Endothelial cell of umbilical vein (primary cell): ENCODE results near the gene SHROOM2. TPM values are rescaled to one million over a fixed set of nuclear protein-coding genes. Genes with fewer than 3 reads are reported as not detected.

ENCODE experiments used
- BruUV-seq: library from RNA; stranded (reverse); fragments of 400-500 nt; replicated peaks from 2 replicates; lab custom pipeline; 2021; lab: Mats Ljungman, UMichigan
- CTCF ChIA-PET: fragments of 300-600, 350-600 bp; sonication (Branson Sonifier 250); formaldehyde crosslinking; loops from one replicate; lab custom pipeline; 2021; ENCODE audit warnings: antibody characterized with exemption, inconsistent platforms; lab: Charles Lee
- POLR2A ChIA-PET: fragments of 300-600, 350-600 bp; sonication (Branson Sonifier 250); formaldehyde crosslinking; loops from one replicate; lab custom pipeline; 2021; ENCODE audit warnings: antibody characterized with exemption, inconsistent platforms; lab: Charles Lee
- DNase-seq: peaks from one replicate; pipeline ENCODE4 v3.0.0-alpha.2; 2011; ENCODE audit warnings: low read depth, low spot score
- FAIRE-seq: peaks from 2 replicates; lab custom pipeline; 2011; peaks lifted over from hg19 to GRCh38; lab: Jason Lieb, UNC
- H2AFZ ChIP-seq: 2 replicates; pipeline ENCODE4 v1.6.0; 2012; ENCODE audit warnings: low read depth, low read length, control low read depth, inconsistent platforms
- H3K27ac ChIP-seq: 2 replicates; pipeline ENCODE4 v1.5.1; 2011; ENCODE audit warnings: low read depth, mild to moderate bottlenecking, control low read depth, low read length, moderate library complexity; ENCODE audit not compliant: insufficient read depth
- H3K27me3 ChIP-seq, 2 experiments: 2 replicates each; pipeline versions ENCODE4 v1.6.0 to v1.6.1; 2011; ENCODE audit warnings: low read length in 2 of 2, mixed read lengths in 1 of 2; ENCODE audit not compliant: control insufficient read depth in 2 of 2, insufficient read depth in 2 of 2
- H3K36me3 ChIP-seq, 2 experiments: 2 replicates in 1 of 2; 3 replicates in 1 of 2; pipeline ENCODE4 v1.5.1; 2011; ENCODE audit warnings: low read length in 2 of 2, mild to moderate bottlenecking in 1 of 2, moderate library complexity in 1 of 2; ENCODE audit not compliant: control insufficient read depth in 2 of 2, insufficient read depth in 2 of 2; ENCODE audit errors: extremely low read depth in 1 of 2
- H3K4me1 ChIP-seq: 3 replicates; pipeline ENCODE4 v1.5.1; 2011; ENCODE audit warnings: mild to moderate bottlenecking, low read length; ENCODE audit not compliant: control insufficient read depth, insufficient read depth; ENCODE audit errors: extremely low read depth
- H3K4me2 ChIP-seq: 2 replicates; pipeline ENCODE4 v1.6.1; 2011; ENCODE audit warnings: low read length, control low read depth, mixed read lengths; ENCODE audit not compliant: insufficient read depth
- H3K4me3 ChIP-seq, 3 experiments: fragments of 200-600 bp in 1 of 3; sonication (generic), shearing (Covaris generic) in 1 of 3; replicated peaks in 1 of 3; 2 replicates each; pipeline ENCODE4 v1.5.1; 2011 to 2016; ENCODE audit warnings: control low read depth in 3 of 3, low read length in 3 of 3, mild to moderate bottlenecking in 2 of 3, inconsistent platforms in 1 of 3, low read depth in 1 of 3, moderate library complexity in 1 of 3; ENCODE audit not compliant: insufficient read depth in 1 of 3
- H3K79me2 ChIP-seq: 2 replicates; pipeline ENCODE4 v1.6.0; 2012; ENCODE audit warnings: low read length, inconsistent platforms; ENCODE audit not compliant: control insufficient read depth, insufficient read depth
- H3K9ac ChIP-seq: replicated peaks from 2 replicates; pipeline ENCODE3; 2011; ENCODE audit warnings: low read length, control low read depth; ENCODE audit not compliant: insufficient read depth; ENCODE audit errors: extremely low read depth
- H3K9me1 ChIP-seq: replicated peaks from 3 replicates; pipeline ENCODE4 v1.6.0; 2011; ENCODE audit warnings: mild to moderate bottlenecking, low read length; ENCODE audit not compliant: control insufficient read depth, insufficient read depth; ENCODE audit errors: extremely low read depth
- H3K9me3 ChIP-seq: replicated peaks from 2 replicates; pipeline ENCODE4 v1.5.1; 2012; ENCODE audit warnings: low read length, inconsistent platforms; ENCODE audit not compliant: control insufficient read depth, insufficient read depth
- H4K20me1 ChIP-seq: replicated peaks from 2 replicates; pipeline ENCODE3; 2011; ENCODE audit warnings: mild to moderate bottlenecking, low read length; ENCODE audit not compliant: control insufficient read depth, insufficient read depth; ENCODE audit errors: extremely low read depth
- CTCF ChIP-seq, 2 donors: IDR thresholded peaks; 1 replicate in 1 of 2; 2 replicates in 1 of 2; pipeline ENCODE4 v1.5.1; 2011; ENCODE audit warnings: low read length in 2 of 2, mild to moderate bottlenecking in 2 of 2, moderate library complexity in 2 of 2, control low read depth in 1 of 2, inconsistent platforms in 1 of 2, low read depth in 1 of 2; ENCODE audit not compliant: insufficient read depth in 1 of 2; ENCODE audit errors: extremely low read depth in 1 of 2
- EZH2 ChIP-seq: IDR thresholded peaks from 2 replicates; pipeline ENCODE4 v1.6.1; 2012; ENCODE audit warnings: borderline replicate concordance, low read depth, mild to moderate bottlenecking, moderate library complexity, low read length, inconsistent platforms; ENCODE audit not compliant: severe bottlenecking
- FOS ChIP-seq: IDR thresholded peaks from 2 replicates; pipeline ENCODE4 v1.6.1; 2011; ENCODE audit warnings: mild to moderate bottlenecking, low read length, moderate library complexity, borderline replicate concordance; ENCODE audit not compliant: insufficient read depth
- GATA2 ChIP-seq: IDR thresholded peaks from 2 replicates; pipeline ENCODE4 v1.7.0; 2011; ENCODE audit warnings: low read depth, mild to moderate bottlenecking, moderate library complexity, mixed read lengths, low read length; ENCODE audit not compliant: insufficient read length, insufficient read depth
- JUN ChIP-seq: IDR thresholded peaks from 2 replicates; pipeline ENCODE4 v1.6.1; 2011; ENCODE audit warnings: borderline replicate concordance, low read depth; ENCODE audit not compliant: insufficient read length, insufficient read depth
- MAX ChIP-seq: IDR thresholded peaks from 2 replicates; pipeline ENCODE4 v1.6.1; 2011; ENCODE audit not compliant: insufficient read depth, insufficient read length
- MYC ChIP-seq: IDR thresholded peaks from one replicate; pipeline ENCODE4 v1.6.1; 2011; ENCODE audit warnings: mild to moderate bottlenecking, low read depth, low read length
- POLR2A ChIP-seq: IDR thresholded peaks from 2 replicates; pipeline ENCODE4 v1.6.1; 2012; ENCODE audit warnings: low read depth, mild to moderate bottlenecking, control low read depth, low read length
- POLR2AphosphoS5 ChIP-seq: IDR thresholded peaks from 2 replicates; pipeline ENCODE4 v1.6.1; 2012; ENCODE audit warnings: low read depth, mild to moderate bottlenecking, control low read depth, low read length, moderate library complexity; ENCODE audit not compliant: insufficient read depth
- dilution Hi-C: fragments of 300-500 bp; cut with MboI; formaldehyde crosslinking; loops from one replicate; pipeline ENCODE4 v1.15.0; 2019; ENCODE audit warnings: low sequenced_read_pairs; ENCODE audit not compliant: extremely low pct_ligation_motif_present
- intact Hi-C: fragments of 100-400 bp; cut with micrococcal nuclease; formaldehyde crosslinking; loops from one replicate; pipeline ENCODE4 v1.10.0; 2022
- polyA plus RNA-seq, 4 experiments: library from polyadenylated mRNA; depleted of rRNA in 3 of 4; stranded (reverse) in 3 of 4; unstranded in 1 of 4; fragments of >200 nt; gene quantifications; 2 replicates each; pipeline versions ENCODE4 v1.2.1 to v1.2.3, GENCODE V29; 2011 to 2012; ENCODE audit warnings: missing spikeins in 1 of 4
- total RNA-seq: library from RNA; stranded (reverse); gene quantifications from 2 replicates; pipeline ENCODE4 v1.2.3, GENCODE V29; 2021

Gene SHROOM2
- total and polyA plus RNA-seq, 2 donors (not counting 3 experiments of a cell fraction or from before 2014, with no cell fraction given) = 3.7 to 11.8 TPM

- no peak overlapping the region for H3K27ac ChIP-seq
- CTCF ChIA-PET = no interaction called here
- no peak overlapping the region for H3K4me3 ChIP-seq
- peaks cover 13% of the 10 kb centered on the region for H3K4me1 ChIP-seq
- H3K27me3 ChIP-seq = no peaks in the 10 kb centered on the region
- no peak overlapping the region for H3K4me2 ChIP-seq
- intact Hi-C loops (no loop called here), dilution Hi-C loops (no loop called here)
- H3K9me1 ChIP-seq = no peaks in the 10 kb centered on the region
- H3K9ac ChIP-seq = no peak overlapping the region
- no peaks in the 10 kb centered on the region for H4K20me1 ChIP-seq
- POLR2A ChIA-PET = no interaction called here
- TF ChIP-seq POLR2AphosphoS5 (no peak), MYC (no peak), POLR2A (no peak), FOS (no peak), EZH2 (no peak), JUN (no peak), CTCF (IDR thresholded peaks at IDR 0.05; ENCODE audit: extremely low read depth in 1 of 2, insufficient read depth in 1 of 2, low read depth in 1 of 2, low read length in 2 of 2) (no peak), GATA2 (no peak), MAX (no peak)
- no peak for DNase-seq
- H3K9me3 ChIP-seq = no peaks in the 10 kb centered on the region
- no TSS peak for BruUV-seq
- no peaks in the 10 kb centered on the region for H3K79me2 ChIP-seq
- peaks cover 0 to 13% of the 10 kb centered on the region in 2 experiments for H3K36me3 ChIP-seq
- FAIRE-seq = no peak
- no peak overlapping the region for H2AFZ ChIP-seq
Observed at GRCh38 chrX:9938516-9938915, 152.3 kb downstream of the SHROOM2 start.
